GM19328 (cell line): ENCODE data around the gene TMEM37.
A peak's percentile ranks its signal among the peaks of the same experiment; 100 is the strongest.

Source experiments
- ATAC-seq: cut with Tn5 transposase; IDR thresholded peaks from one replicate; pipeline ENCODE4 v1.9.1; 2021; ENCODE audit warnings: mild to moderate bottlenecking, moderate library complexity; ENCODE audit not compliant: unreplicated experiment

The TMEM37 gene

DNA sequence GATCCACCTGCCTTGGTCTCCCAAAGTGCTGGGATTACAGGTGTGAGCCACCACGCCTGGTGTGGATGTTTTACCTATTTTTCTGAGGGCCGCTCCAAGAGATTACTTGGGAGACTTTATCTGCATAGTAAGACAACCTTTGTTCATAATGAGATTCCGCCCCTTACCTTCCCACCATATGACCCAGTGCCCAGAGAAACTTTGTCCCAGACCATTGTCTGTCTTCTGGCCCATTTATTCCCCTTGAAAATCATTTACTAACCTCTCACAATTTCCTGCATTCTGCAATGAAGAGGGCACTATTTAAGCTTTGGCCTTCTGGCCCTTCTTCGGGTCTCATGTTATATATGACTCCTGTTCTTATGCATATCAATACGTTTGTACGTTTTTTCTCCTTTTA lies 13.7 kb upstream of the TMEM37 start:
- ATAC-seq = no peak

DNA sequence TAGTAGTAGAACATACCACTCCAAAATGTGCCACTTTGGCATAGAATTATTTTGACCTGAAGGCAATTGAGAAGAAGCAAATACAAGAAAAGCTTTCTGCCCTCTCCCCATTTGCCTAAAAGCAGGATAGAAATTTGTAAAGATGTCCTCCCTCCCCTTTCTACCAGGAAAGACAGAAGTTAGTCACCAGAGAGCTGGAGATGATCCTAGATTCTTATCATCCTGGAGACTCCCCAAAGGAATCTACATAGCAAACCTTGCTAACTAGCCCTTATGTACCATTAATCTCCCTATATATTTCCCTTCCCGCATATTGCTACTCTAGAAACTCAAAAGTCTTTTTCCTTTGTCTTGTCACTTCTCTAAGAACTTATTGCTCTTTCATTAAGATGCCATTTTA lies 12.6 kb upstream of the TMEM37 start:
- ATAC-seq = no peak

DNA sequence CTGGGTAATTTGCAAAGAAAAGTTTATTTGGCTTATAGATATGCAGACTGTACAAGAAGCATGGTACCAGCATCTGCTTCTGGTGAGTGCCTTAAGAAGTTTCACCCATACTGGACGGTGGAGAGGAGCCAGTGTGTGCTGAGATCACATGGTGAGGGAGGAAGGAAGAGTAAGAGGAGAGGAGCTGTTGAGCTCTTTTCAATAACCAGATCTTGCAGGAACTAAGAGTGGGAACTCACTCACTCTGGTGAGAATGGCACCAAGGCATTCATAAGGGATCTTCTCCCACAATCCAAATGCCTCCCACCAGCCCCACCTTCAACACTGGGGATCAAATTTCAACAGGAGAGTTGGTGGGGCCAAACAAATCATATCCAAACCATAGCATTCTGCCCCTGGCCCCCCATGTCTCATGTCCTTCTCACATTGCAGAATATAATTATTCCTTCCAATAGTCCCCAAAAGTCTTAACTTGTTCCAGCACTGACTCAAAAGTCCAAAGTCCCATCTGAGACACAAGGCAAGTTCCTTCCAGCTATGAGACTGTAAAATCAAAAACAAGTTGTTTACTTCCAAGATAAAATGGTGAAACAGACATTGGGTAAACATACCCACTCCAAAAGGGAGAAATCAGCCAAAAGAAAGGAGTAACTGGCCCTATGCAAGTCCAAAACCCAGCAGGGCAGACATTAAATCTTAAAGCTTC lies 11.7 kb upstream of the TMEM37 start:
- ATAC-seq = no peak

DNA sequence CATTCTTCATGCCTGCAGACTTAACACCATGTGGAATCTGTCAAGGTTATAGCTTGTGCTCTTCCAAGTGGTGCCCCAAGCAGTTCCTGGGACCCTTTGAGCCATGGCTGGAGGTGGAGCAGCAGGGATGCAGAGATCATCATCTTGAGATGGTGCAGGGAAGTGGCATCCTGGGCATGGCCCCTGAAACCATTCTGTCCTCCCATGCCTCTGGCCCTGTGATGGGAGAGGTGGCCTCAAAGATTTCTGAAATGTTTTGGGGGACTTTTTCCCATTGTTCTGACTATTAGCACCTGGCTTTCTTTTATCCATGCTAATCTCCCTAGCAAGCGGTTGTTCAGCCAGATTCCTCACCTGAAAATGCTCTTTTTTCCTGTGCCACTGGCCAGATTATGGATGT lies 10.3 kb upstream of the TMEM37 start:
- ATAC-seq = no peak

DNA sequence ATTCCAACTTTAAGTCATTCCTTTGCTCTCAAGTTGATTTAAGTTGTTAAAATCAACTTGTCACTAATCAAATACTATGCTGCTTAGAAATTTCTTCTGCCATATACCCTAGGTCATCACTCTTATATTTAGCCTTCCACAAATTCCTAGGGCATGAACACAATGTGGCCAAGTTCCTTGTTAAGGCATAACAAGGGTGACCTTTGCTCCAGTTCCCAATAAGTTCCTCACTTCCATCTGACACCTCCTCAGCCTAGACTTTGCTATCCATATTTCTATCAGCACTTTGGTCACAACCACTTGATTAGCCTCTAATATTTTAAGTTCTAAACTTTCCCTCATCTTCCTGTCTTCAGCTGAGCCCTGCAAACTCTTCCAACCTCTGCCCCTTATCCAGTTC lies 9.9 kb upstream of the TMEM37 start:
- ATAC-seq = no peak

DNA sequence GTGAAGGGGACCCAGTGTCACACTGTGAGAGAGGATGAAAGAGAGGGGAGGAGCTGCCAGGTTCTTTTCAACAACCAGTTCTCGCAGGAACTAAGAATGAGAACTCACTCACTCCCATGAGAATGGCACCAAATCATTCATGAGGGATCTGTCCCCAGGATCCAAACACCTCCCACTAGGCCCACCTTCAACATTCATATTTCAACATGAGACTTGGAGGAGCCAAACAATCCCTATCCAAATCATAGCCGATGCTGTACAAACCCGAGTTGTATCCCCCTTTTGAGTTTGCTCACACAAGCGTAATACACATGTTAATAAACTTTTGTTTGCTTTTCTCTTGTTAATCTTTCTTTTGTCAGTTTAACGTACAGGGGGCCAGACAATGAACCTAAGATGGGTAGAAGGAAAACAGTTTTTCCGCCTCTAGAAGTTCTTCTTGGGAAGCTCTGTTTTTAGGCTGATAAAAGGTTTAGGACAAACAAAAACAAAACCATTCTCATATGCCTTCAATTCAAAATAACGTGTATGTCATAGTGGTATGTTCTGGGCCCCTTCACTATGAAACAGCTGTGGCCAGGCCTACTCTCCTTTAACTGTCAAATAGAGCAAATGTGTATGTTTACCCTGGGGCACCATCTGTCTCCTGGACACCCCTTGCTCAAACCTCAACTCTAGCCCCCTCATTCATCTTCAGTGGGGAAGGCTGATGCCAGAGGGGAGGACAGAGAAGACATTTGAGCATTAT lies 9.1 kb upstream of the TMEM37 start:
- ATAC-seq = no peak

DNA sequence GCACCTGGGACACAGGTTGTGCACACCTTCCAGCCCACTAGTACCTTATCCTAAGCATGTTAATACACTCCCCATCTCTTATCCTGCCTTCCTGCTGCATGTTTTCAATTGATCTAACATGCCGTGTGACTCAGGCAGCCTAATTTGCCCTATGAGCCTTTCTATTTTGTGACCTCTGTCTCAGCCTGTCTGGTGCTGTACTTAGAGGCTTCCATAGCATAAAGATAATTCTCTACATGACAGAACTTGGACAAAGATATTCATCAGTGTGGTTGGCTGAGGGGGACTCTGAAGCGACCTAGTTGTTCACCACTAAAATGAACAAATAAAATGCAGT lies 8.6 kb upstream of the TMEM37 start:
- ATAC-seq = no peak

DNA sequence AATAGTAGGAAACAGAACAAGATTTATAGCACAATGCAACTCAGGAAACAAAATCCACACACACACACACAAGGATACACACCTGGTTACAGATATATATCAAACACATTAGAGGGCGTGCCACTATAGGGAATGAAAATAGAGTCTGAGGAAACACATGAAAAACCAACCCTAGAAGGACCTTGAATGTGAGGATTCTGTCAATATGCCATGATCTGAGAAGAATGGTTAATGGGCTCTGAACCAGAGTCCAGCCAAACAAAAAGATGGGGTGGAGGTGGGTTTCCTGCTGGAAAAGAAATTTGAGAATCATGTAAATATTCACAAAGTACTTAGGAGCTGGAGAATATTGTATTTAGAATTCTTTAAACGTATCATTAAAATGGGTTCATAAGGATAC lies 7.8 kb upstream of the TMEM37 start:
- ATAC-seq = no peak

DNA sequence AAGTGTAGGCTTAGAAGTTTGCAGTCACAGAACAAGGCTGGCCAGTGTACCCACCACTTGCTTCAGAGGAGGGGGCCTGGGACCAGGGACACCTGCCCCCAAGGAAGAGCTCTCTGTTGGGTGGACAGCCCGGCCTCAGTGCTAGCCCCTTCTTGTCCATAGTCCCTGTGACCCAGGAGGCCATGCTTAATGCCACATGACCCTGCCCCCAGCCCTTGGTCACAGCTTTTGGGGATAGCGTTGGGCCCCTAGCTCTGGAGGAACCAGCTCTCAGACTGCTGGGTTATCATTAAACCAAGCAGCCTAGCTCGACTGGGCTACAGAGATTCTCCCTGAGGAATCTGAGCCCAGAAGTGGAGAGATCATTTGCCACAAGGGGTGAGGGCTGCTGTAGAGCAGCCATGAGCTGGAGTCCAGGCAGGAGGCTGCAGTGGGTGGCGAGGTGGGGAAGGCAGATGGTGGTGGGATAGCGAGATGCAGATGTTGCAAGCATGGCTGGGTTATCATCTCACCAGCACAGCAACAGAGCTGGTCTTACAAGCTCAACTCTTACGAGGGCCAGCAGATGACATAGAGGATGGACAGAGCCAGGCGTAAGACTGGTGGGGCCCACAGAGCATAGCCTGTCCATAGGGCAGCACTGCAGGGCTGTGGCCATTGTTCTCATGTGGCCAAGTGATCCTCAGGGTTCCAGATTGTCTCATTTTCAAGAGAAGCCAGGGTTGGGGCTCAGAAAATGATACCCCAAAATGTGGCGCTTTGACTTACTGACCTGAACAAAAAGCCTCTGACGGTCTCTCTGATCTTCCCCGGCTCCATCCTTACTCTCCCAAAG lies 7.2 kb upstream of the TMEM37 start:
- ATAC-seq = no peak

DNA sequence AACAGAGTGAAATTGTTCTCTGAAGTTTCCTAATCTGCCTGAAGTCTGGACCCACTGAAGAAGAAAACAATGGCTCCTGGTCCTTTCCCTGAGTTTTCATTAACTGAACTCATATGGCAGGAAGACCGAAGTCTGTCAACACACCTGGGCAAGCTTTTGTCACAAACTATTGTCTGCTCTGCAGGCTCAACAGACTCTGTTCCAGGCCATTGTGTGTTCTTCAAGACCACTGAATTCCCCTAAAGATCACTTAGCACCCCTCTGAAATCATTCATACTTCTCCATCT lies 6.6 kb upstream of the TMEM37 start:
- ATAC-seq = no peak

DNA sequence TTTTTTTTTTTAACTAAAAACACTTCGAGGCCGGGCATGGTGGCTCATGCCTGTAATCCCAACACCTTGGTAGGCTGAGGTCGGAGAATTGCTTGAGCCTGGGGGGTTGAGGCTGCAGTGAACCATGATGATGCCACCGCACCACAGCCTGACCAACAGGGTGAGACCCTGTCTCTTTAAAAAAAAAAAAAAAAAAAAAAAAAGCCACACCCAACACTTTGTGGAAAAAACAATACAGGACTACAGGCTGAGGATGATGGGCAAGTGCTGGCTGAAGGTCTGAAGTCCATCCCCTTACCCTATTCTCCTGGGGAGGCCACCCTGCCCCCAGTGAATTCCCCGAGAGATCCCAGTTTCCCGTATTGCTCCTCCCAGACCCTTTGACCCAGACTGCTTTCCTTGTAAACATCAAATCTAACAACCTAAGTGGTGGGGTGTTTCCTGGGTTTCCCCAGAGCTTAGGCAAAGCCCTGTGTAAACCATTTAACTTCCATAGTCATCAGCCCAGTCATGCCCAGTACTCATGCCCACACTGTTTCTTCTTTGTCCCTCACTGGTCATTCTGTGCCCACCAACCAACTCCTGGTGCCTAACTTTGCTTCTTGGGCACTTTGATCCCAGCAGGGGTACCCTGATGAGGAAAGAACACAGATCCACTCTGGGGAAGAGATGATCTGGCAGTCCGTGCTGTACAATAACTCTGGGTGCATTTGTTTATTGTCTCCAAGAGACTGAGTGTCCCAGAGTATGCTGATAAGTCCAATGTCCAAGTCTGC lies 5.8 kb upstream of the TMEM37 start:
- ATAC-seq = no peak

DNA sequence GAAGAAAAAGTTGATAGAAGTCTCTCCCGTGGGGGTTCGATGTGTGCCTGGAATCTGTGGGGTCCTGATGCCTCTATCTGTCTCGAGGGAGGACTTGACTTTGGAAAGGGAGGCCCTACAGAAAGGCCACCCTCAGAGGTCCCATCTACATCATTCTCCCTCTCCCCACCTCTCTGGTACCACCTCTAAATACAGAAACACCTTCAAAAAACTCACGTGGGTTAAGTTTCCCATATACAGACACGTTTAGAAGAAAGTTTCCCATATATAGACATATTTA lies 5.3 kb upstream of the TMEM37 start:
- no peak for ATAC-seq

DNA sequence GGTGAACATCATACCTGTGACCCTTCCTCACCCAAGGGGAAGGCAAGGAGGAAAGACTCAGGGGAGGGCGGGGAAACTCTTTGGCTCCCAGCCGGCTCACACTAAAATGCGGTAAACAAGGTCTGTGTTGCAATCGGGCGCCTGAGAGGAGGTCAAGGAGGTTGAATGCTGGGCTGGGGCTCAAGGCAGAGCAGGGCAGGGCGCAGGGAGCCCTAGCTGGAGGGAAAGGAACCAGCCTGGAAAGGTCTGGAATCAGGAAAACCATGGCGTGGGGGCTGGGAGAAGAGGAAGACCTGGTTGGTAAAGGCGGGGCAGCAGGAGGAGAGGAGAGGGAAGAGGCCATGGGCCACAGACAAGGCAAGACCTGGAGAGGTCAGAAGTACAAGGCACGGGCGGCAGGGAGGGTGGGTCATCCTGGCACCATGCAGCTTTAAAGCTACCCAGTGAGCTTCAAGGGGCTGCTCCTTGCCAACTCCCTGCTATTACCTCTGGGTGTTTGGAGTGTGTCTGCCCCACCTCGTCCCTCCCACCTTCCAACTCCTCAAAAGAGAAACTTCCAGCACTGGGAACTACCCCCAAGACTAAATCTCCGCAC lies 4.8 kb upstream of the TMEM37 start:
- no peak for ATAC-seq

DNA sequence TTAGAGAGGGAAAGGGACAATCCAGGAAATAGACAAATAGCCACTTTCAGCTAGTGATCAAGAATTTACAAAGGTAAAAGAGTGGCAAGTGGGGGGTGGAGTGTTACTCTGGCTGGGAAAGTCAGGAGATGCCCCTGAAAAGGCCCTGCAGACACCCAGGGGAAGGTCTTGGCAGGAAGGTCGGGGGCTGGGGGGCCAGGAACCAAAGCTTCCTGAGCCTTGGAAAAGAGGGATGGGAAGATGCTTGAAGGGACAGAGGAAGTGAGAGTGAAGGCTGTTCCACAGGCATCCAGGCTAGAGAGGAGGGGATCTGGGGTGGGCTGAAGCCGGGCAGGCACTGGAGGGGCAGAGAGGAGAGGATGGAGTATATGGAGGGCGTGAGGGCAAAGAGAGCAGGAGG lies 3.9 kb upstream of the TMEM37 start:
- ATAC-seq = no peak

DNA sequence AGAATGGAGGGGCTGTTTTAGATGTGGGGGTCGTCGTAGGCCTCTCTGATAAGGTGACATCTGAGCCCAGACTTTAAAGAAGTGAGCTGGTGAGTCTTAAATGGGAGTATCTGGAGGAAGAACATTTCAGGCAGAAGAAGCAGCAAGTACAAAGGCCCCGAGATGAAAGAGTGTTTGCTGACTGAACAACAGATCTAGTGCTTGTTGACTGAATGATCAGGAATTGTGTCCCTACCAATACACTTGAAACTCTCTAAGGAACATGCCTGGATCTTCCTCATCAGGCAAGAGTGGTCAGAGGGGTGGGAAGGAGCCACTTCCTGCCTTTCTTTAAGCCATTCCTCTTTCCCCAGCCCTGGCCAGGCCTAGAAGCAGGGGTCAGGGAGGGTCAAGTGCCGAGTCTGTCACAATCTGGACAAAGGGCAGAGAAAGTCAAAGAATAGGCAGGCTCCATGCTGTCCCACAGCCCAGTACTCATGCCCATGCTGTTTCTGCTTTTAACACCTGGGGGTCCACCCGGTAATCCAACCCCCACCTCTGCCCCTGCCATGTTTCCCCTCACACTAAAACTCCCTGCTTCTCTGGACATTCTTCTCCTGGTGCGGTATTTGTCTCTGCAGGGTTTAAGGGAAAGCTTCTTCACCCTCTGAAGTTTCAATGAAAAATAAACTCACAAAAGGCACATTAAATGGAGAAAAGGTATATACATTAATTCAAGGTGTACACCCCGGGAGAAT lies 3.0 kb upstream of the TMEM37 start:
- no peak for ATAC-seq

DNA sequence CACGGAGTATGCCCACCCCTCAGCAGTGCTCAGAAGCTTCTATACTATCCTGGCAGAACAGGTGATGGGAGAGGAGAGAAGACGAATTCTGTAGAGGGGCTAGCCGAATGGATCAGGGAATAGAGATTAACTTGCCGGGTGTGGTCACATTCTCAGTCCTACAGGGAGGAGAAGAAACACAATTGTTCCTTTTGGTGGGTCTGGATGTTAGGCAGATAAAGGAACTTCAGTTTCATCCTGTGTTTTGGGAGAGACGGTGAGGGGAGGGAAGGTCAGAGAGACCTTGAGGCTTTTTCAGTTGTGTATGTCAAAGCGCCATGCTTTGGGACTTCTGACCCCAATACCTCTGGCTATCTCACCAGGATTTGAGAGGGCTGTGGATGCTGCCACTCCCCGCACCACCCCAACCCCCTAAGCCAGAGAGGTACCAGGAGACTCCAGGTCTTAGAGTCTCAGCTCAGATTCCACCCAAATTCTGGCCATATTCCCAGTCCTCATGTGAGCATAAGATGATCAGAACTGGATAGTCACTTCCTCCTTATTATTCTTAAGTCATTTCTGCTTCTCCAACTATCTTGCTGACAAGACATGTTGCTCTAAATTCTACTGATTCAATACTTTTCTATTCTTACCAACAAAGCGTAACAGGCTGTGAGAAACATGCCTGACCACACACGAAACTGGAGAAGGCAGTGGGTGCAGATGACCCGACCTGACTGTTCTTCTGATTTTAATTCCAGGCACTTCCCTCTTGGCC lies 2.3 kb upstream of the TMEM37 start:
- ATAC-seq = no peak

DNA sequence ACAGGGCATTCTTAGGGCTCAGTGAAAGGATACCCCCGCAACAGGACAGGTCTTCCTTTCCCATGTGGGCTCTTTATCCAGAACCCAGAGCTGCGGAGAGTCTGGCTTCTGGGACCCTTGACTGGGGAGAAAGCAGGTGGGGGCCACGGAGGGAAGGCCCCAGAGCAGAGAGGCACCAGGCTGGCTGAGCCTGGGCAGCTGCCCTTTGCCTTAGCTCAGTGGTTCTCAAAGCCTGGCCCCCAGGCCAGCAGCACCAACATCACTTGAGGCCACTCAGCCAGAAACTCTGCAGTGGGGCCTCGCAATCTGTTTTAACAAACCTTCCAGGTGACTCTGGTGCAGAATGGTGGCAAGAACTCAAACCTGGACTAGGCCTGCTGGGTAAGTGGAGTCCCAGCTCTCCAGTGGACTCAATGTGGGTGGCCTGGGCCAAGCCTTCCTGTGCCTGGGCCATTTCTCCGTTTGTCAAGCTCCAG lies 1.6 kb upstream of the TMEM37 start:
- no peak for ATAC-seq

DNA sequence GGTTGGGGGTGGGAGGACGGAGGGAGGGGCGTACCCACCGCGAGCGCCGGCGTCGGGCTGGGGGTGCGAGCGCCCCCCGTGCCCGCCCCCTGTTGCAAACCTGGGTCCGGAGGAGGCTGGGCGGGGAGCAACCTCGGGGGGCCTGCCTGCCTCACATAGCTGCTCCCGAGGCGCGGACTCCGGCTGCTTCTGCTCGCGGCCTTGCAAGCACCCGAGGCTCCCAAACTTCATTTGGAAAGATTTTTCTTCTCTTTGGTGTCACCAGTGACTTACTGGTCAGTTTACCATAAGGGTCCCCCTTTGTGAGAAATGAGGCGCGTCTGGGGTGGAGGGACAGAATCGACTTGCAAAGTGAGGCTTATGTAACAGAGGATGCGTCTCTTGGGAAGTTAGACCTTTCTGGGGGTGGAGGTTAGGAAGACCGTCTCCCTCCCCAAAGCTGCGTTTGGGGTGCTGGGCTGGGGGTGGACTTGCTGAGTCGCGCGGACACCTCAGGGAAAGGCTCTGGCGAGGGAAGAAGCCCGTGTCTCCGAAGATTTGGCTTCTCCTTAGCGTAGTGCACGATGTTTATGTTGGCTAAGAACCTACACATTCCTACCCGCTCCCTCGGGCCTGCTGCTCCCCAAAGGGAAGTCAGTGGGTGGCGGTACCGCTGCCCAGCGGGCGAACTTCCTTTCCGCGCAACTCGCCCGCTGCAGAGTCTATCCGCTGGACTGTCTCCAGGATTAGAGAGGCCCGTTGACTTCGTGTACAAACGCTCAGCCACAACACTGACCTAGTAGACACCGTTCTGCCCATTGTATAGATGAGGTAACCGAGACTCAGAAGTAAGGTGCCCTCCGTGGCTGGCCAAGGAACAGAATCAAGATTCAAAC lies 559 bp downstream of the TMEM37 start:
- peak; percentile 3 for ATAC-seq
